ENCODE measurements around the gene TMEM69.

- no peak for TF ChIP-seq CTCF (IDR thresholded peaks at IDR 0.05)
- no peak for TF ChIP-seq POLR2A (IDR thresholded peaks at IDR 0.05)
Measured at GRCh38 chr1:45643978-45644377, 44.0 kb upstream of the TMEM69 start.

Data from testis (tissue), 2 donors.